K562 (cell line): Measurements from ENCODE around the gene KCTD17. TPM values are rescaled to one million over a fixed set of nuclear protein-coding genes. Genes with fewer than 3 reads are reported as not detected.

Experiments
- ATAC-seq: fragments of 200-7000 bp; cut with Tn5 transposase; 3 replicates; pipeline ENCODE4 v1.9.1; 2020; ENCODE audit warnings: moderate library complexity
- BruUV-seq: library from RNA; stranded (reverse); fragments of 400-500 nt; replicated peaks from 2 replicates; lab custom pipeline; 2021; lab: Mats Ljungman, UMichigan
- CTCF ChIA-PET: fragments of 300-600 bp; formaldehyde crosslinking; extraction: SDS; loops from one replicate; lab custom pipeline; 2021; ENCODE audit warnings: low intra/inter-chr PET ratio; lab: Yijun Ruan, JAX
- POLR2A ChIA-PET: fragments of 300-600, 350-650 bp; sonication (Branson Sonifier 250); formaldehyde crosslinking; extraction: SDS; loops from one replicate; lab custom pipeline; 2021; ENCODE audit warnings: antibody characterized with exemption, inconsistent platforms; lab: Yijun Ruan, JAX
- DNase-seq, 4 experiments: peaks; one replicate each; pipeline versions ENCODE4 v3.0.0 to v3.0.0-alpha.2; 2011 to 2018; ENCODE audit warnings: low spot score in 3 of 4, mixed read lengths in 3 of 4; ENCODE audit errors: extremely low read depth in 1 of 4
- FAIRE-seq: peaks from 2 replicates; lab custom pipeline; 2011; peaks lifted over from hg19 to GRCh38; lab: Jason Lieb, UNC
- H2AFZ ChIP-seq: 2 replicates; pipeline ENCODE4 v1.6.0; 2011; ENCODE audit warnings: low read depth, low read length, control low read depth, inconsistent platforms
- H3K27ac ChIP-seq: fragments of 200-600 bp; 3 replicates; pipeline ENCODE4 v1.8.0; 2011; ENCODE audit warnings: low read depth, mild to moderate bottlenecking, control low read depth, inconsistent platforms, low read length, moderate library complexity, mixed read lengths; ENCODE audit errors: extremely low read depth
- H3K27me3 ChIP-seq, 2 experiments: fragments of 300-600 bp in 1 of 2; 2 replicates in 1 of 2; 3 replicates in 1 of 2; pipeline versions ENCODE4 v1.6.0 to v1.8.0; 2011; ENCODE audit warnings: inconsistent platforms in 2 of 2, low read length in 2 of 2, mild to moderate bottlenecking in 1 of 2, mixed read lengths in 1 of 2, moderate library complexity in 1 of 2; ENCODE audit not compliant: control insufficient read depth in 2 of 2, insufficient read depth in 2 of 2
- H3K36me3 ChIP-seq: fragments of 300-600 bp; 3 replicates; pipeline ENCODE4 v1.8.0; 2011; ENCODE audit warnings: mild to moderate bottlenecking, low read length, inconsistent platforms; ENCODE audit not compliant: control insufficient read depth, insufficient read depth
- H3K4me1 ChIP-seq, 2 experiments: fragments of 200-600 bp in 1 of 2; replicated peaks in 1 of 2; 2 replicates in 1 of 2; 3 replicates in 1 of 2; pipeline versions ENCODE4 v1.5.1 to v1.8.0; 2011; ENCODE audit warnings: inconsistent platforms in 2 of 2, low read length in 2 of 2, mild to moderate bottlenecking in 1 of 2, mixed read lengths in 1 of 2, moderate library complexity in 1 of 2; ENCODE audit not compliant: control insufficient read depth in 2 of 2, insufficient read depth in 2 of 2
- H3K4me2 ChIP-seq: 2 replicates; pipeline ENCODE4 v1.6.1; 2011; ENCODE audit warnings: low read length, control low read depth, inconsistent platforms, mixed read lengths; ENCODE audit not compliant: insufficient read depth
- H3K4me3 ChIP-seq: fragments of 200-600 bp; sonication (generic), shearing (Covaris generic); 2 replicates; pipeline ENCODE4 v1.5.1; 2016; ENCODE audit warnings: control low read depth, inconsistent platforms
- H3K79me2 ChIP-seq: fragments of 200-600 bp; 3 replicates; pipeline ENCODE4 v1.8.0; 2011; ENCODE audit warnings: low read length, inconsistent platforms; ENCODE audit not compliant: control insufficient read depth, insufficient read depth
- H3K9ac ChIP-seq, 2 experiments: 2 replicates each; pipeline versions ENCODE4 v1.6.0 to v1.6.1; 2011; ENCODE audit warnings: low read depth in 2 of 2, low read length in 2 of 2, control low read depth in 1 of 2, inconsistent platforms in 1 of 2, mild to moderate bottlenecking in 1 of 2, mixed read lengths in 1 of 2; ENCODE audit not compliant: insufficient read depth in 1 of 2
- H3K9me1 ChIP-seq: one replicate; pipeline ENCODE4 v1.6.0; 2011; ENCODE audit warnings: inconsistent platforms, mild to moderate bottlenecking, low read length, moderate library complexity; ENCODE audit not compliant: control insufficient read depth, insufficient read depth
- H3K9me3 ChIP-seq: replicated peaks from 2 replicates; pipeline ENCODE4 v1.5.1; 2011; ENCODE audit warnings: low read depth, low read length, inconsistent platforms; ENCODE audit not compliant: control insufficient read depth, insufficient read depth
- H4K20me1 ChIP-seq: replicated peaks from 2 replicates; pipeline ENCODE4 v1.6.1; 2011; ENCODE audit warnings: low read length, inconsistent platforms, mixed read lengths; ENCODE audit not compliant: control insufficient read depth, insufficient read depth
- POLR2G ChIP-seq: fragments of 200-400 bp; formaldehyde crosslinking; IDR thresholded peaks from 2 replicates; pipeline ENCODE4 v1.6.1; 2017; ENCODE audit warnings: low read depth, mild to moderate bottlenecking, antibody characterized with exemption, low read length, moderate library complexity
- ZNF592 ChIP-seq: fragments of 450-650 bp; IDR thresholded peaks from 2 replicates; pipeline ENCODE4 v1.6.1; 2017; ENCODE audit warnings: antibody characterized with exemption, mild to moderate bottlenecking
- WGBS: fragments of 100-300 bp; shearing (Covaris generic); methylation state at CpG from one replicate; pipeline ENCODE4 v1.1.6; 2016; ENCODE audit warnings: low coverage, mixed read lengths; ENCODE audit not compliant: insufficient coverage; ENCODE audit errors: missing lambda C conversion rate; 5-methylcytosine and 5-hydroxymethylcytosine counted together
- in situ Hi-C: fragments of 300-500 bp; cut with MboI; formaldehyde crosslinking; loops from 4 replicates; pipeline ENCODE4 v1.15.0; 2018; ENCODE audit warnings: inconsistent platforms, mixed read lengths
- intact Hi-C: fragments of 100-400 bp; cut with micrococcal nuclease; formaldehyde crosslinking; loops from 2 replicates; pipeline ENCODE4 v1.14.2; 2022
- polyA plus RNA-seq, 8 experiments: library from polyadenylated mRNA; depleted of rRNA in 4 of 8; stranded (reverse) in 5 of 8; unstranded in 3 of 8; fragments of >200 nt; fragmentation: Nextera tagmentation in 2 of 8; fragmentation: Illumina TruSeq in 1 of 8; extraction: Ambion mirVana in 2 of 8; extraction: Trizol in 1 of 8; gene quantifications; 2 replicates each; pipeline versions ENCODE4 v1.2.1 to v1.2.3, GENCODE V29; 2011 to 2014; ENCODE audit warnings: inconsistent platforms in 1 of 8, missing spikeins in 1 of 8
- total RNA-seq, 7 experiments: library from RNA; depleted of rRNA in 6 of 7; stranded (reverse); fragments of >200 nt in 6 of 7; fragmentation: Illumina TruSeq in 2 of 7; extraction: Trizol in 2 of 7; gene quantifications; 2 replicates each; pipeline versions ENCODE4 v1.2.1 to v1.2.3, GENCODE V29; 2011 to 2021; ENCODE audit warnings: low replicate concordance in 1 of 7

KCTD17 gene
- total and polyA plus RNA-seq, 9 of the 15 experiments (the other 6 are each of a cell fraction or from before 2014, with no cell fraction given) = 0.22 to 0.90 (median 0.49) TPM; not detected in 2

DNA sequence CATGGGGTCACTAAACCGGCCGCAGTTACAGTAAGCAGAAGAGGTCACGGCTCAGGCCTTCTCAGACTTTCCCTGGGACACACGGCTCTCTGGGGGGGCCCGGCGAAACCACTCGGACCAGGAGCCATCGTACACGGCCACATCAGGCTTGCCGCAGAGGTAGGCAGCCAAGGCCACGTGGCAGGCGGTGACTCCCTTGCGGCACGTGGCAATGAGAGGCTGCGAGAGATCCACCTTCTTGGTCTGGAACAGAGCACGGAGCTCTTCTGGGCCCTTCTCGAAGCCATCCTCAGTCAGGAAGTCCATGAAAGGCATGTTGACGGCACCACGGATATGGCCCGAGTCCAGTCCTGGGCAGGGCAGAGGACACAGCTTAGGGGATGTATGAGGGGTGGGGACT lies 40.6 kb upstream of the KCTD17 start:
- H3K9ac ChIP-seq = 0 out of 4 replicates have a peak overlapping the region, but pooled peaks of 1 of the 2 experiments have one; percentile 13
- no peak overlapping the region for H3K4me2 ChIP-seq
- no TSS peak for BruUV-seq
- no peak overlapping the region for H3K27ac ChIP-seq
- H3K4me1 ChIP-seq = peaks cover 19% of the 10 kb centered on the region in 2 experiments; a peak in 4 of 5 replicates
- ATAC-seq = no peak
- H3K9me3 ChIP-seq = no peaks in the 10 kb centered on the region
- no peak for DNase-seq
- H3K27me3 ChIP-seq = peaks cover 2 to 10% of the 10 kb centered on the region in 2 experiments; a peak in 1 of 5 replicates
- H3K79me2 ChIP-seq = no peaks in the 10 kb centered on the region; the same call in 2 of the 3 replicates
- 86% methylated on average over 13 of the region's 20 CpGs for WGBS
- intact Hi-C loops (no loop called here), in situ Hi-C loops (no loop called here)
- POLR2A ChIA-PET = interaction anchor here (0.7 to 1.2 kb wide), 2 partner anchors 11 to 15 kb away, joined by 3 to 4 read pairs; no protein-coding TSS in a partner anchor
- TF ChIP-seq ZNF592 (no peak), POLR2G (peak; percentile 41; the same call in 1 of the 2 replicates)
- CTCF ChIA-PET = no interaction called here
- no peak overlapping the region for H3K4me3 ChIP-seq
- H4K20me1 ChIP-seq = peaks cover 6% of the 10 kb centered on the region
- no peak overlapping the region for H2AFZ ChIP-seq
- FAIRE-seq = no peak
- H3K36me3 ChIP-seq = no peaks in the 10 kb centered on the region
- H3K9me1 ChIP-seq = peaks cover 2% of the 10 kb centered on the region
